C4-2B (cell line): ENCODE results near the gene ALDOC.

Experiments used
- CTCF ChIP-seq: fragments of 450-650 bp; conservative IDR thresholded peaks from 2 replicates; pipeline ENCODE4 v1.5.1; 2017; ENCODE audit warnings: mild to moderate bottlenecking
- ZFX ChIP-seq: fragments of 450-650 bp; IDR thresholded peaks from 2 replicates; pipeline ENCODE4 v1.6.1; 2017

- TF ChIP-seq CTCF (no peak), ZFX (no peak)
Observed at GRCh38 chr17:28526381-28526780, 50.3 kb downstream of the ALDOC start.
